Measurements from ENCODE around the gene RIOX2. TPM values are rescaled to one million over a fixed set of nuclear protein-coding genes. Genes with fewer than 3 reads are reported as not detected.
"Not testable (repeated sequence)": the region's sequence is repeated elsewhere in the genome, so short reads cannot be mapped to it uniquely, and the experiment has no call there.

The RIOX2 gene
- total RNA-seq, 1 donor from 2014 or later: 12.3 TPM

DNA sequence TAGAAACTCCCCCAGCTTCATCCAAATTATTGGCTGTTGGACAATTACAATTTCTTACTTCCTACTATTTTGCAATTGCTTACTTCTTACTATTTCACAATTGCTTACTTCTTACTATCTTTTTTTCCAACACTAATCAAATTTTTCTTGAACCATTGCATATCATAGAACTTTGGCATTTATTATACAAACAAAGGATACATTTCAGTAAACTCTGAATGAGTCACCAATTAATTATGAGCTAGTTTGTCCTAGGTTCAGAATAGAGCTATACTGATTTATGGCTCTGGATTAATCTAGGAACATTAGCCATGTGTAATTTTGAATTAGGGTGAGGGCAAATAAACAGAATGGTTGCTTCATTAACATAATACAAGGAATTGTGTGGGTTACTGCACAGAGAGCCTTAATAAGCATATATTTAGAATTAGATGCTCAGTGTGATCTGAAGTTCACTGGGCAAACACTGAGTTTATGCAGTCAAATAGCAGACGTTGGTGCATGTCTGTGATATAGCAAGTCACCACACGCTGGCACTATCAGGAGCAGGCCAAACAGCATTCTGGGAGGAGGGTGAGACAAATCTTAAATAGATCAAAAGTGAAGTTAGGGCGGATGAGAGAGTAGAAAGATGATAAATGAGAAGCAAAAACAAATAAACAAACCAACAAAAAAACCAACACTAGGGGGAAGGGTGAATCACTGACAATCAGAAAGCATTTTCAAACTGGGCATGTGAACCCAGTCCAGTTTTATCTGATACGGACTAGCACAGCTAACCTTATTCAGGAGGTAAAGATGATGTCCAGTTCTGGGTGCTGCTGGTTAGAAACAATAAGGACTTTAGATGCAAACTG lies 41.4 kb upstream of the RIOX2 start:
- Mint-ChIP-seq H3K4me3 (ENCODE audit: unreplicated experiment) (no peak overlapping the region), H3K27ac (ENCODE audit: unreplicated experiment) (no peak overlapping the region), H3K4me1 (ENCODE audit: low read depth, unreplicated experiment) (no peaks in the 10 kb centered on the region), H3K9me3 (ENCODE audit: unreplicated experiment) (no peaks in the 10 kb centered on the region), H3K27me3 (ENCODE audit: unreplicated experiment) (no peaks in the 10 kb centered on the region), H3K36me3 (ENCODE audit: unreplicated experiment) (no peaks in the 10 kb centered on the region)
- TF ChIP-seq, protein P1, sequence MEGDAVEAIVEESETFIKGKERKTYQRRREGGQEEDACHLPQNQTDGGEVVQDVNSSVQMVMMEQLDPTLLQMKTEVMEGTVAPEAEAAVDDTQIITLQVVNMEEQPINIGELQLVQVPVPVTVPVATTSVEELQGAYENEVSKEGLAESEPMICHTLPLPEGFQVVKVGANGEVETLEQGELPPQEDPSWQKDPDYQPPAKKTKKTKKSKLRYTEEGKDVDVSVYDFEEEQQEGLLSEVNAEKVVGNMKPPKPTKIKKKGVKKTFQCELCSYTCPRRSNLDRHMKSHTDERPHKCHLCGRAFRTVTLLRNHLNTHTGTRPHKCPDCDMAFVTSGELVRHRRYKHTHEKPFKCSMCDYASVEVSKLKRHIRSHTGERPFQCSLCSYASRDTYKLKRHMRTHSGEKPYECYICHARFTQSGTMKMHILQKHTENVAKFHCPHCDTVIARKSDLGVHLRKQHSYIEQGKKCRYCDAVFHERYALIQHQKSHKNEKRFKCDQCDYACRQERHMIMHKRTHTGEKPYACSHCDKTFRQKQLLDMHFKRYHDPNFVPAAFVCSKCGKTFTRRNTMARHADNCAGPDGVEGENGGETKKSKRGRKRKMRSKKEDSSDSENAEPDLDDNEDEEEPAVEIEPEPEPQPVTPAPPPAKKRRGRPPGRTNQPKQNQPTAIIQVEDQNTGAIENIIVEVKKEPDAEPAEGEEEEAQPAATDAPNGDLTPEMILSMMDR (IDR thresholded peaks at IDR 0.05; ENCODE audit: partially characterized antibody, unreplicated experiment): peak; percentile 10
- no peak for DNase-seq

DNA sequence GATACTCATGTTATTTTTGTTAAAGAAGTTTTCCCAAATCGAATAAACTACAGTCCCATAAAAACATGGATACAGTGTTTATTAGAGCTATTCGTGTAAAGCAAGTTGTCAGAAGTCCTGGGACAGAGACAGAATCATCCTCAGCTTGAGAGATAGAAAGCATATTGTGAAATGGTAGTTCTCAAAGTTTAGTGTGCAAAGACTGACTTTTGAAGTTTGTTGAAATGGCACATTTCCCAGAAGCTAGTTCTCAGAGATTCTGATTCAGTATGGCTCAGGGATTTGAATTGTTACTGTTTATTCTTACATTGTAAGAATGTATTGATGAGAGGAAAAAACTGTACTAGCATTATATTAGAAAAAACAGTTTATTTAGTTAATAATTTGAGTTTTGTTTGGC lies 40.7 kb upstream of the RIOX2 start:
- TF ChIP-seq, protein P1 (IDR thresholded peaks at IDR 0.05; ENCODE audit: partially characterized antibody, unreplicated experiment): no peak
- Mint-ChIP-seq H3K9me3 (ENCODE audit: unreplicated experiment) (no peaks in the 10 kb centered on the region), H3K27ac (ENCODE audit: unreplicated experiment) (no peak overlapping the region), H3K4me1 (ENCODE audit: low read depth, unreplicated experiment) (no peaks in the 10 kb centered on the region), H3K27me3 (ENCODE audit: unreplicated experiment) (no peaks in the 10 kb centered on the region), H3K4me3 (ENCODE audit: unreplicated experiment) (no peak overlapping the region), H3K36me3 (ENCODE audit: unreplicated experiment) (no peaks in the 10 kb centered on the region)
- no peak for DNase-seq

DNA sequence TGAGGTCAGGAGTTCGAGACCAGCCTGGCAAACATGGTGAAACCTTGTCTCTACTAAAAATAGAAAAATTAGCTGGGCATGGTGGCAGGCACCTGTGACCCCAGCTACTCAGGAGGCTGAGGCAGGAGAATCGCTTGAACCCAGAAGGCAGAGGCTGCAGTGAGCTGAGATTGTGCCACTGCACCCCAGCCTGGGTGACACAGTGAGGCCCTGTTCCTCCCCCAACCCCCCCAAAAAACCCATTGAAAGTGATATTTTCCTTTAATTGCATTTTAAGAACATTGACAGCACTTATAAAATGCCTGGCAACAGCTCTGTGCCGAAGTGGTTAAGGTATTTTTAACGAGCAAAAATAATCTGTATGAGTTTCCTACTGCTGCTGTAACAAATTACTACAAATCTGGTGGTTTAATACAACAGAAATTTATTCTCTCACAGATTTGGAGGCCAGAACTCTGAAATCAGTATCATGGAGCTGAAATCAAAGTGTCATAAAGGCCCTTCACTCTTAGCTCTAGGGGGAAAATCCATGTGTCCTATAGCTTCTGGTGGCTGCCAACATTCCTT lies 38.7 kb upstream of the RIOX2 start:
- not testable (repeated sequence) for DNase-seq; H3K36me3 Mint-ChIP-seq (ENCODE audit: unreplicated experiment); H3K4me3 Mint-ChIP-seq (ENCODE audit: unreplicated experiment); H3K9me3 Mint-ChIP-seq (ENCODE audit: unreplicated experiment); H3K4me1 Mint-ChIP-seq (ENCODE audit: low read depth, unreplicated experiment); H3K27me3 Mint-ChIP-seq (ENCODE audit: unreplicated experiment); H3K27ac Mint-ChIP-seq (ENCODE audit: unreplicated experiment)

DNA sequence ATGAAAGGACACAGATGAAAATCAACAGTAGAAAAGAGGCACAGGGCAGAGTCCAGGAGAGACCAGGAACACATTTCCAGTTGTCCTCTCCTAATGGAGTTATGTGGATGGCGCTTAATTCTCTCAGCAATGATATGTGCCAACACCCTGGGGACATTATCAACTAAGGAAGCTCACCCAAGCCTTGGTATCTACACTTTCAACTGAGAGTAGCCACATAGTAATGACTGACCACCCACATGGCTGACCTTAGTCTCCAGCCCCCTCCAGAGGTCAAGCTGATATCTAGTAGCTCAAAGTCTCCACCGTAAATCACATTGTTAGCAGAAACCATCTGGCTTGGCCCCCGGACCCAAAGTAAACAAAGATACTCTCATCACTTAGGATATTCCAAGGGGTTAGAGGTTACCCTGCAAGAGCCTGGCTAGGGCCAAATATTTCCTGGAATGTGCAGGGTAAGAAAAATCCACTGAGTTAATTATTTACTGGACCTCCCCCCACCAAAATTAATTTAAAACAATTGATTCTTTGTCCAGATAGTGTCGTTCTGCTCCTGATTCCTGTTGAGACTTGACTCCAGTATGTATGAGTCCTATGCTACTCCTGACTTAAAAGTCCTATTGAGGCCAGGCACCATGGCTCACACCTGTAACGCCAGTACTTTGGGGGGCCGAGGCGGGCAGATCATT lies 38.1 kb upstream of the RIOX2 start:
- Mint-ChIP-seq H3K36me3 (ENCODE audit: unreplicated experiment) (no peaks in the 10 kb centered on the region), H3K9me3 (ENCODE audit: unreplicated experiment) (no peaks in the 10 kb centered on the region), H3K4me1 (ENCODE audit: low read depth, unreplicated experiment) (no peaks in the 10 kb centered on the region), H3K4me3 (ENCODE audit: unreplicated experiment) (no peak overlapping the region), H3K27me3 (ENCODE audit: unreplicated experiment) (no peaks in the 10 kb centered on the region), H3K27ac (ENCODE audit: unreplicated experiment) (no peak overlapping the region)
- TF ChIP-seq, protein P1 (IDR thresholded peaks at IDR 0.05; ENCODE audit: partially characterized antibody, unreplicated experiment): no peak
- DNase-seq: no peak

DNA sequence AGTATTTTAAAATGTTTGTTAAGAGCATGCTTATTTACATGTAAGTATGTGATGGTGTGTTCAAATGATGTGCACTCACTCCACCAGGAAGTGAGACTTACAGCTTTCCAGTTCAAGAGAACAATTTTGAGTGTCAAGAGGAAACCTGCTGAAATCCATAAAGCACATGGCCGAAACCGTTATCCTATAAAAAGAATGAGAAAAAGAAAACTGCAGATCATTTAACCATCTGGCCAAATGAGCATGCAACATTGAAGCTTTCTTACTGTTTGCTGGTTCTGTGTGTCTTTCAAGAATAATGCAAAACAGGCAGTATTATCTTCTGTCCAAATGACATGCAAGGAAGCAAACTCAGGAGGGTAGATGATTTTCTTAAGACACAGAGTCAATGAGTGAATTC lies 36.6 kb upstream of the RIOX2 start:
- H3K9me3 Mint-ChIP-seq (ENCODE audit: unreplicated experiment): no peaks in the 10 kb centered on the region
- TF ChIP-seq, protein P1 (IDR thresholded peaks at IDR 0.05; ENCODE audit: partially characterized antibody, unreplicated experiment): no peak
- no peaks in the 10 kb centered on the region for H3K36me3 Mint-ChIP-seq (ENCODE audit: unreplicated experiment)
- H3K4me3 Mint-ChIP-seq (ENCODE audit: unreplicated experiment): no peak overlapping the region
- H3K4me1 Mint-ChIP-seq (ENCODE audit: low read depth, unreplicated experiment): no peaks in the 10 kb centered on the region
- no peaks in the 10 kb centered on the region for H3K27me3 Mint-ChIP-seq (ENCODE audit: unreplicated experiment)
- H3K27ac Mint-ChIP-seq (ENCODE audit: unreplicated experiment): no peak overlapping the region
- DNase-seq: no peak
